HepG2 (cell line): ENCODE data around the gene DCLK1. TPM values are rescaled to one million over a fixed set of nuclear protein-coding genes. Genes with fewer than 3 reads are reported as not detected.

Experiments
- CHD4 ChIP-seq: fragments of 200-600 bp; sonication (generic); IDR thresholded peaks from 2 replicates; pipeline ENCODE4 v1.7.0; 2017; ENCODE audit warnings: mild to moderate bottlenecking, low read length, borderline replicate concordance
- HDAC1 ChIP-seq: sonication (generic); formaldehyde crosslinking; IDR thresholded peaks from 2 replicates; pipeline ENCODE4 v1.5.1; 2020; ENCODE audit warnings: mild to moderate bottlenecking, missing genetic modification reagents
- ZBTB10 ChIP-seq: sonication (generic); formaldehyde crosslinking; IDR thresholded peaks from 2 replicates; pipeline ENCODE4 v1.4.0; 2020; ENCODE audit warnings: missing genetic modification reagents, borderline replicate concordance
- ZBTB39 ChIP-seq: sonication (generic); formaldehyde crosslinking; IDR thresholded peaks from 2 replicates; pipeline ENCODE4 v1.5.0; 2020; ENCODE audit warnings: missing genetic modification reagents
- ZNF251 ChIP-seq: sonication (generic); formaldehyde crosslinking; IDR thresholded peaks from 2 replicates; pipeline ENCODE4 v1.9.0; 2021; ENCODE audit warnings: mild to moderate bottlenecking, missing genetic modification reagents
- ZNF646 ChIP-seq: sonication (generic); formaldehyde crosslinking; IDR thresholded peaks from 2 replicates; pipeline ENCODE4 v1.9.0; 2021; ENCODE audit warnings: mild to moderate bottlenecking, missing genetic modification reagents
- ZSCAN22 ChIP-seq: sonication (generic); formaldehyde crosslinking; IDR thresholded peaks from 2 replicates; pipeline ENCODE4 v1.4.0; 2020; ENCODE audit warnings: mild to moderate bottlenecking, missing genetic modification reagents
- polyA plus RNA-seq, 8 experiments: library from polyadenylated mRNA; depleted of rRNA in 3 of 8; stranded (reverse) in 7 of 8; unstranded in 1 of 8; fragments of >200 nt; fragmentation: Illumina TruSeq in 4 of 8; extraction: Trizol in 4 of 8; gene quantifications; 2 replicates each; pipeline versions ENCODE4 v1.2.1 to v1.2.3, GENCODE V29; 2011 to 2016; ENCODE audit warnings: low read depth in 4 of 8, missing spikeins in 1 of 8, mixed read lengths in 1 of 8; ENCODE audit not compliant: insufficient read depth in 1 of 8
- total RNA-seq, 5 experiments: library from RNA; depleted of rRNA; stranded (reverse); fragments of >200 nt; fragmentation: Illumina TruSeq; extraction: Trizol; gene quantifications; 2 replicates each; pipeline ENCODE4 v1.2.3, GENCODE V29; 2016; ENCODE audit warnings: low read depth in 1 of 5

The DCLK1 gene
- total and polyA plus RNA-seq, 2 of the 13 experiments (the other 11 are each of a cell fraction or from before 2014, with no cell fraction given) = not detected

- TF ChIP-seq ZBTB39 (CRISPR knock-in tag) (no peak), ZNF646 (CRISPR knock-in tag) (no peak), ZBTB10 (CRISPR knock-in tag) (no peak), ZSCAN22 (CRISPR knock-in tag) (no peak), CHD4 (no peak), HDAC1 (CRISPR knock-in tag) (no peak), ZNF251 (no peak)
Observed at GRCh38 chr13:35797991-35798390, 333.2 kb downstream of the DCLK1 start (continued).
